Breast epithelium (tissue), 4 donors: ENCODE measurements around the gene OTUD3. TPM values are rescaled to one million over a fixed set of nuclear protein-coding genes. Genes with fewer than 3 reads are reported as not detected.

Experiments used
- DNase-seq, 2 donors: peaks; one replicate each; pipeline ENCODE4 v3.0.0-alpha.2; 2019; ENCODE audit warnings: low spot score in 2 of 2
- H3K27ac ChIP-seq, 2 donors: fragments of 200-600 bp; sonication (generic) in 1 of 2; one replicate each; pipeline ENCODE4 v1.5.1; 2016 to 2019; ENCODE audit warnings: mild to moderate bottlenecking in 1 of 2
- H3K27me3 ChIP-seq, 2 donors: fragments of 200-600 bp; sonication (generic) in 1 of 2; one replicate each; pipeline versions ENCODE4 v1.5.1 to v1.6.0; 2017 to 2019; ENCODE audit warnings: control low read depth in 1 of 2, mild to moderate bottlenecking in 1 of 2
- H3K36me3 ChIP-seq: fragments of 200-600 bp; one replicate; pipeline ENCODE4 v1.5.1; 2019
- H3K4me1 ChIP-seq, 2 donors: fragments of 200-600 bp; sonication (generic); one replicate each; pipeline ENCODE4 v1.5.1; 2016 to 2019; ENCODE audit warnings: control low read depth in 1 of 2
- H3K4me3 ChIP-seq, 3 donors: fragments of 200-600 bp; sonication (generic); 1 replicate in 2 of 3; 2 replicates in 1 of 3; pipeline ENCODE4 v1.5.1; 2016 to 2019; ENCODE audit warnings: mild to moderate bottlenecking in 3 of 3, moderate library complexity in 2 of 3
- H3K9me3 ChIP-seq, 2 donors: fragments of 200-600 bp; sonication (generic) in 1 of 2; one replicate each; pipeline ENCODE4 v1.5.1; 2016 to 2019; ENCODE audit warnings: control low read depth in 1 of 2
- CTCF ChIP-seq, 3 donors: fragments of 450-650 bp; IDR thresholded peaks; one replicate each; pipeline ENCODE4 v1.5.1; 2016 to 2017; ENCODE audit warnings: antibody characterized with exemption in 3 of 3, mild to moderate bottlenecking in 3 of 3, moderate library complexity in 3 of 3
- POLR2A ChIP-seq: fragments of 450-650 bp; IDR thresholded peaks from one replicate; pipeline ENCODE4 v1.6.1; 2016; ENCODE audit warnings: antibody characterized with exemption, mild to moderate bottlenecking, moderate library complexity
- POLR2AphosphoS5 ChIP-seq, 3 donors: sonication (generic); formaldehyde crosslinking; IDR thresholded peaks; one replicate each; pipeline ENCODE4 v1.6.1; 2017; ENCODE audit warnings: antibody characterized with exemption in 3 of 3
- intact Hi-C: fragments of 100-400 bp; cut with DNase I; formaldehyde crosslinking; loops from one replicate; pipeline ENCODE4 v1.15.1; 2023; ENCODE audit warnings: low total_unique reads
- total RNA-seq, 3 donors: library from RNA; depleted of rRNA; stranded (reverse); fragments of >200 nt; gene quantifications; one replicate each; pipeline ENCODE4 v1.1.0, GENCODE V29; 2016

The OTUD3 gene
- total RNA-seq, 3 donors from 2014 or later = 5.8 to 11.1 (median 8.5) TPM

- intact Hi-C loops = no loop called here
- Histone ChIP-seq H3K36me3 (peaks cover 3% of the 10 kb centered on the region), H3K4me1 (no peaks in the 10 kb centered on the region), H3K9me3 (no peaks in the 10 kb centered on the region), H3K27ac (peak overlapping the region; percentile 8 to 50), H3K4me3 (no peak overlapping the region), H3K27me3 (no peaks in the 10 kb centered on the region)
- no peak for DNase-seq
- TF ChIP-seq CTCF (IDR thresholded peaks at IDR 0.05) (no peak), POLR2AphosphoS5 (IDR thresholded peaks at IDR 0.05) (no peak), POLR2A (no peak)
Observed at GRCh38 chr1:19889656-19890055, 7.5 kb downstream of the OTUD3 start.

- Histone ChIP-seq H3K4me3 (no peak overlapping the region), H3K4me1 (no peaks in the 10 kb centered on the region), H3K27ac (no peak overlapping the region), H3K27me3 (no peaks in the 10 kb centered on the region), H3K9me3 (no peaks in the 10 kb centered on the region), H3K36me3 (peaks cover 3% of the 10 kb centered on the region)
- TF ChIP-seq POLR2A (no peak), POLR2AphosphoS5 (IDR thresholded peaks at IDR 0.05) (no peak), CTCF (IDR thresholded peaks at IDR 0.05) (no peak)
- intact Hi-C loops = no loop called here
- DNase-seq = no peak
Observed at GRCh38 chr1:19892129-19892528, 9.9 kb downstream of the OTUD3 start.

- peaks cover 3% of the 10 kb centered on the region for H3K36me3 ChIP-seq
- intact Hi-C loops = no loop called here
- DNase-seq = no peak
- H3K27me3 ChIP-seq = no peaks in the 10 kb centered on the region
- H3K27ac ChIP-seq = no peak overlapping the region
- no peaks in the 10 kb centered on the region for H3K9me3 ChIP-seq
- H3K4me3 ChIP-seq = no peak overlapping the region
- TF ChIP-seq POLR2A = no peak
- TF ChIP-seq POLR2AphosphoS5 (IDR thresholded peaks at IDR 0.05) = no peak
- no peak for TF ChIP-seq CTCF (IDR thresholded peaks at IDR 0.05)
- no peaks in the 10 kb centered on the region for H3K4me1 ChIP-seq
Observed at GRCh38 chr1:19892628-19893168, 10.5 kb downstream of the OTUD3 start.

DNA sequence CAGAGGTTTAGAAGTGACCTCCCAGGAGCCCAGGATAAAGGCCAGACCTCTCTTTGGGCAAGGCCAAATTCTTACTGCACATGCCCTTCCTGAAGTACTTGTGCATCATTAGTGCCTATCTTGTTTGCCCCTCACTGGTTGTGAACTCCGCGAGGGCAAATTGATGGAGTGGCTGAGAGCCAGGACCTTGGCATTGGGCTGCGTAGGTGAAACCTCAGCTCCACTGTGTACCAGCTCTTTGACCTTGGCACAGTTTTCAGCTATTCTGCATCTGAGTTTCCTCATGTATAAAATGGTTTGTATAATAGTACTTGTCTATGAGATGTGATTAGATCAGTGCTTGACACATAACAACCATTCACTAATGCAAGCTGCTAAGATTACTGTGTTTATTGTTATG, 11.5 kb downstream of the OTUD3 start:
- H3K4me3 ChIP-seq = no peak overlapping the region
- no peak overlapping the region for H3K27ac ChIP-seq
- no peaks in the 10 kb centered on the region for H3K9me3 ChIP-seq
- intact Hi-C loops = no loop called here
- TF ChIP-seq POLR2AphosphoS5 (IDR thresholded peaks at IDR 0.05) (no peak), POLR2A (no peak), CTCF (IDR thresholded peaks at IDR 0.05) (no peak)
- H3K36me3 ChIP-seq = peaks cover 3% of the 10 kb centered on the region
- no peak for DNase-seq
- H3K4me1 ChIP-seq = no peaks in the 10 kb centered on the region
- no peaks in the 10 kb centered on the region for H3K27me3 ChIP-seq

- H3K27me3 ChIP-seq = no peaks in the 10 kb centered on the region
- H3K4me1 ChIP-seq = no peaks in the 10 kb centered on the region
- intact Hi-C loops = no loop called here
- no peak for DNase-seq
- no peak overlapping the region for H3K27ac ChIP-seq
- H3K36me3 ChIP-seq = peaks cover 8% of the 10 kb centered on the region
- TF ChIP-seq CTCF (IDR thresholded peaks at IDR 0.05) = no peak
- TF ChIP-seq POLR2AphosphoS5 (IDR thresholded peaks at IDR 0.05) = no peak
- TF ChIP-seq POLR2A = no peak
- H3K4me3 ChIP-seq = no peak overlapping the region
- H3K9me3 ChIP-seq = no peaks in the 10 kb centered on the region
Observed at GRCh38 chr1:19894218-19894617, 12.0 kb downstream of the OTUD3 start.
